PFSK-1 (cell line): ENCODE data around the gene EEF1AKMT2.

ENCODE experiments used
- FOXP2 ChIP-seq: optimal IDR thresholded peaks from 2 replicates; pipeline ENCODE3; 2011; ENCODE audit warnings: borderline replicate concordance, control low read depth, inconsistent platforms; ENCODE audit not compliant: insufficient read depth; ENCODE audit errors: extremely low read length, extremely low read depth
- POLR2AphosphoS5 ChIP-seq: IDR thresholded peaks from 2 replicates; pipeline ENCODE4 v1.6.1; 2012; ENCODE audit warnings: low read depth, mild to moderate bottlenecking, control low read depth, low read length, moderate library complexity
- REST ChIP-seq, 2 experiments: IDR thresholded peaks; 2 replicates each; pipeline versions ENCODE4 v1.6.1 to v1.8.0; 2011 to 2012; ENCODE audit warnings: low read depth in 2 of 2, low read length in 2 of 2, control low read depth in 1 of 2, inconsistent platforms in 1 of 2, mild to moderate bottlenecking in 1 of 2, moderate library complexity in 1 of 2; ENCODE audit not compliant: insufficient read depth in 1 of 2
- SIN3A ChIP-seq: IDR thresholded peaks from 2 replicates; pipeline ENCODE4 v1.6.1; 2012; ENCODE audit warnings: mild to moderate bottlenecking, low read length, moderate library complexity, borderline replicate concordance; ENCODE audit not compliant: insufficient read depth
- TAF1 ChIP-seq: IDR thresholded peaks from 2 replicates; pipeline ENCODE4 v1.6.1; 2012; ENCODE audit warnings: low read length, control low read depth, borderline replicate concordance; ENCODE audit not compliant: insufficient read depth

EEF1AKMT2 gene

DNA sequence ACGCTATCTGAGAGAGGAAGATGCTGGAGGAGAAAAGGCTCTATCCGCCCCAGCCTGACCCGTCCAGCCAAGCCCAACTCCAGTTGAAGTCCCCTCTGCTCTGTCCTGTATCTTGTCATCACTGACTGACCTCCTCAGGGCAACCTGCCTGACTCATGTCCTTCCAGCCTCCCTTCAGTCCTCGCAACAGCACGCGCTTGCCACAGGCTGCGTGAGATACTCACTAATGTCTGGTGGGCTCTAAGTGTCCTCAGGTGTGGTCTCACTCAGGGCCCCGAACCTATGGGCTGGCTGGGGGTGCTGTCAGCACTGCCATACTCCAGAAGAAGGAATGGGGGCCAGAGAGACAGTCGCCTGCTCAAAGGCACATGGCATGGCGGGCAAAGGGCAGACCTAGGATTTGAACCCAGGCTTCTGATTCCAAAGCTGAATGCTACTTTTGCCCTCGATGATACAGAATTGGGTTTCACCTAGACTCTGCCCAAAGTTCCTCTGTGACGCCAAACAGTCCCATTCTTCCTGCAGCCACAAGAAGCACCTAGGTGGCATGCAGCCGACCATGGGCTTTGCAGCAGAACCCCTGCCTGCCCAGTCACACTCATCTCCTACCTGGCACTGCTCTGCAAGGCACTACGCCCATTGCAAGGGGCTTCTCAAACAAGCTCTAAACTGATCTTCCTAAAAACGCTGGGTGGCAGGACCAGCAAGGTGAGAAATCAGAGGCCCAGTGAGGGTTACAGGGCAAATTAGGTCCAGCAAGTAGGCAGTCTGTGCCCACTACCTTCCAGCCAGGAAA, 56.0 kb downstream of the EEF1AKMT2 start:
- no peak for TF ChIP-seq REST (IDR thresholded peaks at IDR 0.05; ENCODE audit: insufficient read depth in 1 of 2, low read depth in 2 of 2, low read length in 2 of 2)
- TF ChIP-seq SIN3A: no peak
- TF ChIP-seq POLR2AphosphoS5: no peak
- no peak for TF ChIP-seq TAF1
- TF ChIP-seq FOXP2: no peak

- TF ChIP-seq SIN3A: no peak
- TF ChIP-seq REST (IDR thresholded peaks at IDR 0.05; ENCODE audit: insufficient read depth in 1 of 2, low read depth in 2 of 2, low read length in 2 of 2): no peak
- TF ChIP-seq POLR2AphosphoS5: no peak
- TF ChIP-seq TAF1: no peak
- no peak for TF ChIP-seq FOXP2
These were observed 57.1 kb downstream of the EEF1AKMT2 start for GRCh38 chr10:124734311-124735166.

DNA sequence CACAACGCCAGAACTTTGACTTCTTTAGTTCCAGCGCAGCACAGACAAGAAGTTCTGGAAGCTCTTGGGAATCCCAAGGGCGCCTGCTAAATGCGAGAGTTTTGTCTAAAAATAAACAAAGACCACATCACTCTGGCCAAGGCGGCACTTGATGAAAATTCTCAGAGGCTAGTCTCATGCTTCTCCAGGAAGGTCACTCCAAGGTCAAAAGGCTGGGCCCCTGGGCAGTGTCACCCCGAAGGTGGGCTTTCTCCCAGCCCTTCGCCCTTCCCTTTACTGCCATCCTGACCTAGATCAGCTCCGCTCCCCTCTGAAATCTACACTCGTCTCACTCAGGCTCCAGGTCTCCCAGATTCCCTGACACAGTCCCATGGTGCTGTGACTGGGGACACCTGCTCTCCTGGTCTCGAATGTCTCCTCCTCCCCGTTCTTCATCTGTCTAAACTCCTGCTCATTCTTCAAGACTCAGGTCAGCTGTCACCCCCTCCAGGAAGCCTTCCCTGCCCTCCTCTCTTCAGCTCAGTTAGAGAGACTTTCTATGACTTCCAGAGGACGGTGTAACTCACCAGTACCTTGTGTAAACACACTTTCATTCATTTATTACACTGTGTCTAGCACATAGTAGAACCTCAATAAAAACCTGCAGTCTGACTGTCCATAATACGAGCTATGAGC, 58.0 kb downstream of the EEF1AKMT2 start:
- TF ChIP-seq REST (IDR thresholded peaks at IDR 0.05; ENCODE audit: insufficient read depth in 1 of 2, low read depth in 2 of 2, low read length in 2 of 2) (no peak), SIN3A (no peak), TAF1 (no peak), FOXP2 (no peak), POLR2AphosphoS5 (no peak)

DNA sequence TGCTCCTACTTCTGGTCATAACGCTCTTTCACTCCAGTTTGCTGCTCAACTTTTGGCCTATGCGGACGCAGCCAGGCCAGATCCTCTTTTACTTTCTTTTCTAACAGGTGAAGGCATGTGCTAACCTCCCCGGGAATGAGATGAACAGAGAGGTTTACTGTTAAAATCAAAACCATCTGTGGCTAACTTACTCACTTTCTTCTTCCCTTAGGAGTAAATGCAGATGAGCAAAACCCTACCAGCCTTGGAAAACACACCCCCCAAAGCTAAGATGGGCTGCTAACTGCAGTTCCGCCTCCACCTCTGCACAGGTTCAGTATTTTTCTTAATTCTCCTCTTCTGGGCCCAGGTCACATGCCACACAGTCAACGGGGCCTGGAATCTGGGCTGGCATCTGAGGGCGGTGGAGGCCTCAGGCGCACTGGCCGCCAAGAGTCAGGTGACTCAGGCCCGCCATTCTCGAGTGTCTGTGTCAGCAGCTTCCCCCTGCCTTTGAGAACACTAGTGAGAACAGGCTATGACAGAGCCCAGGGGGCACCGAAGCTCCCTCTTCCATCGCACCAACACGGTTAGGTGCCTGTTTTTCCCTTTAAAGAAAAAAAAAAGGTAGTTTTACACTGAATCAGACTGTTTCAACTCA, 58.6 kb downstream of the EEF1AKMT2 start:
- TF ChIP-seq TAF1: no peak
- TF ChIP-seq FOXP2: no peak
- no peak for TF ChIP-seq REST (IDR thresholded peaks at IDR 0.05; ENCODE audit: insufficient read depth in 1 of 2, low read depth in 2 of 2, low read length in 2 of 2)
- TF ChIP-seq POLR2AphosphoS5: no peak
- TF ChIP-seq SIN3A: no peak
